ENCODE results near the gene CELSR2. TPM values are rescaled to one million over a fixed set of nuclear protein-coding genes. Genes with fewer than 3 reads are reported as not detected.
"Not testable (repeated sequence)": the region's sequence is repeated elsewhere in the genome, so short reads cannot be mapped to it uniquely, and the experiment has no call there.

Gene CELSR2
- total and polyA plus RNA-seq, 9 donors: 0.90 to 17.1 (median 3.1) TPM

DNA sequence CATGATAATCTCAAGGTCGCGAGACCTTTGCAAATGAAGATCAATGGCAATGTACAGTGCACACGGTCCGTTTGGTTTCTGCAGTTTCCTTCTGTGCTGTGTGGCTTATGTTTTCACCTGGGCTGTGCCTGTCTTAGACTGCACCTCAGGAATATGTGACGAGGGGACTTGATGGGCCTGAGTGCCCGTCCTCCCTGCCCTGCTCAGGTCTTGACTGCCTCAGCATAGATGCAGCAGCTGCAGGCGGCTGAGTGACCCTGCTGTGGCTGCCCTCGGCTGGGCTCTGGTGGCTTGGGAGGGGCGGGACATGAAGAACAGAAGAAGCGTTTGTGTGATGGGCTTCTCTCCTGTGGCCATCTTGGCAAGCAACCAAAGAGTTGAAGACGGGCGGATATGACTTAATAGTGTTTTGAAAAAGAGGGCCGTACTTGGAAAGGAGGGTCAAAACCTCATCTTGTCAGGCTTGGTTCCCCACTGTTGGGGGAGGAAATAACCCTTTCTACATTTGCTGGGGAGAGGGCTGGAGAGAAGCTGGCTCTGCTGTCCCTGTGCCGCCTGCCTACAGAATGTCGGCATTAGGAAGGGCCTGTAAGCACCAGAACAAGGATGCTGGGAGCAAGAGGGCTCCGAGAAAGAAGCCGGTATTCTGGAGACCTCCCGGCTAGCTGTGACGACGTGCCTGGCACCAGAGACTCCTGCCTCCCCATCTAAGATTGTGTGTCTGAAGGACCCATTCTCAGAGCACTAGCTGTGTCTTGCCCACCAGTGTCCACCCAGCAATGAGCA lies 50.4 kb downstream of the CELSR2 start:
- TF ChIP-seq EP300 (IDR thresholded peaks at IDR 0.05) (no peak), POLR2A (IDR thresholded peaks at IDR 0.05) (no peak)
- TF ChIP-seq, protein P1, sequence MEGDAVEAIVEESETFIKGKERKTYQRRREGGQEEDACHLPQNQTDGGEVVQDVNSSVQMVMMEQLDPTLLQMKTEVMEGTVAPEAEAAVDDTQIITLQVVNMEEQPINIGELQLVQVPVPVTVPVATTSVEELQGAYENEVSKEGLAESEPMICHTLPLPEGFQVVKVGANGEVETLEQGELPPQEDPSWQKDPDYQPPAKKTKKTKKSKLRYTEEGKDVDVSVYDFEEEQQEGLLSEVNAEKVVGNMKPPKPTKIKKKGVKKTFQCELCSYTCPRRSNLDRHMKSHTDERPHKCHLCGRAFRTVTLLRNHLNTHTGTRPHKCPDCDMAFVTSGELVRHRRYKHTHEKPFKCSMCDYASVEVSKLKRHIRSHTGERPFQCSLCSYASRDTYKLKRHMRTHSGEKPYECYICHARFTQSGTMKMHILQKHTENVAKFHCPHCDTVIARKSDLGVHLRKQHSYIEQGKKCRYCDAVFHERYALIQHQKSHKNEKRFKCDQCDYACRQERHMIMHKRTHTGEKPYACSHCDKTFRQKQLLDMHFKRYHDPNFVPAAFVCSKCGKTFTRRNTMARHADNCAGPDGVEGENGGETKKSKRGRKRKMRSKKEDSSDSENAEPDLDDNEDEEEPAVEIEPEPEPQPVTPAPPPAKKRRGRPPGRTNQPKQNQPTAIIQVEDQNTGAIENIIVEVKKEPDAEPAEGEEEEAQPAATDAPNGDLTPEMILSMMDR (IDR thresholded peaks at IDR 0.05): no peak
- no peaks in the 10 kb centered on the region for H3K36me3 ChIP-seq
- peaks cover 1% of the 10 kb centered on the region for H3K4me1 ChIP-seq (ENCODE audit: insufficient read depth)
- H3K27ac ChIP-seq: no peak overlapping the region
- intact Hi-C loops (cut with DNase I): no loop called here
- no peaks in the 10 kb centered on the region for H3K9me3 ChIP-seq
- WGBS, 3 donors: 61 to 69% (median 65%) methylated on average over 20 of the region's 20 CpGs
- H3K27me3 ChIP-seq: no peaks in the 10 kb centered on the region
- DNase-seq: no peak
- no peak overlapping the region for H3K4me3 ChIP-seq

DNA sequence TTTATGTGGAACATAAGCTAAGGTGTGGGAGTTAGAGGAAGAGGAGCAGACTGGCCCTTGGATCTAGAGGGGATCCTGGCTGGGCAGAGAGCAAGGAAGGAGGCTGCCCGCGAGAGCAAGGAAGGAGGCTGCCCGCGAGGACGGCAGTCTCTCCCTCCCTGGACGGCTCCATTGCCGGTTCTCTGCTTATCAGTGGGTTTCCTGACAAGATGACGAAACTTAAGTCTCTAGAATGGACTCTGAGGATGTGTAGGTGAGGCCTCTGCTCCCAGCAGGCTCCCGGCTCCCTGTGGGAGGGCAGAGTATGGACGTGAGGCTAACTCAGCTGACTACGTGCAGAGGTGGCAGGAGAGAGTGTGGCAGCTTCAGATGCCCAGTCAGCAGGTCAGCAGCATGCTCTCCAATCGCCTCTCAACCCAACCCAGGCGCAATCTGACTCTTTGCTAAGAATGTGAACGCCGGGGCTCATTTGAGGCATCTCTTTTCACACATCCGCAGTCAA lies 51.4 kb downstream of the CELSR2 start:
- no peaks in the 10 kb centered on the region for H3K9me3 ChIP-seq
- H3K4me1 ChIP-seq (ENCODE audit: insufficient read depth): peaks cover 1% of the 10 kb centered on the region
- no peaks in the 10 kb centered on the region for H3K27me3 ChIP-seq
- 70 to 84% (median 75%) methylated on average over 16 of the region's 16 CpGs for WGBS, 3 donors
- intact Hi-C loops (cut with DNase I): no loop called here
- no peak overlapping the region for H3K4me3 ChIP-seq
- no peak for DNase-seq
- no peak for TF ChIP-seq POLR2A (IDR thresholded peaks at IDR 0.05)
- TF ChIP-seq, protein P1 (IDR thresholded peaks at IDR 0.05): no peak
- TF ChIP-seq EP300 (IDR thresholded peaks at IDR 0.05): no peak
- no peak overlapping the region for H3K27ac ChIP-seq
- H3K36me3 ChIP-seq: no peaks in the 10 kb centered on the region

DNA sequence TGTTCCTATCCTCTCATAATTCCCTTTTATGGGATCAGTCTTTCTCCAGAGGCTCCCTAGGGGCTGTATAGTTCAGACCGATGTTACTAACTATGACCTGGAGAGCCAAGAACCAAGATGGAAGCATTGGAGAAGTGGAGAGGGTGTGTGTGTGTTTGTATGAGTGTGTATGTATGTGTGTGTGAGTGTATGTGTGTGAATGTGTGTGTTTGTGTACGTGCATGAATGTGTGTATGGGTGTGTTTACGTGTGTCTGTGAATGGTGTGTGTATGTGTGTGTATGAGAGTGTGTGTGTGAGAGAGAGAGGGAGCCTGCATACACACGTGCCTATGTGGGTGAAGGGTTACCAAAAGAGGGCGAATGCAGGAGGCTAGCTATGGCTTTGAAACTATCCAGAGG lies 52.5 kb downstream of the CELSR2 start:
- Histone ChIP-seq H3K27ac (no peak overlapping the region), H3K36me3 (no peaks in the 10 kb centered on the region), H3K4me1 (ENCODE audit: insufficient read depth) (peaks cover 1% of the 10 kb centered on the region), H3K4me3 (no peak overlapping the region), H3K27me3 (no peaks in the 10 kb centered on the region), H3K9me3 (no peaks in the 10 kb centered on the region)
- TF ChIP-seq EP300 (IDR thresholded peaks at IDR 0.05) (no peak), POLR2A (IDR thresholded peaks at IDR 0.05) (no peak)
- TF ChIP-seq, protein P1 (IDR thresholded peaks at IDR 0.05): no peak
- WGBS, 3 donors: 82 to 85% (median 84%) methylated on average over 5 of the region's 5 CpGs
- intact Hi-C loops (cut with DNase I): no loop called here
- DNase-seq: no peak

DNA sequence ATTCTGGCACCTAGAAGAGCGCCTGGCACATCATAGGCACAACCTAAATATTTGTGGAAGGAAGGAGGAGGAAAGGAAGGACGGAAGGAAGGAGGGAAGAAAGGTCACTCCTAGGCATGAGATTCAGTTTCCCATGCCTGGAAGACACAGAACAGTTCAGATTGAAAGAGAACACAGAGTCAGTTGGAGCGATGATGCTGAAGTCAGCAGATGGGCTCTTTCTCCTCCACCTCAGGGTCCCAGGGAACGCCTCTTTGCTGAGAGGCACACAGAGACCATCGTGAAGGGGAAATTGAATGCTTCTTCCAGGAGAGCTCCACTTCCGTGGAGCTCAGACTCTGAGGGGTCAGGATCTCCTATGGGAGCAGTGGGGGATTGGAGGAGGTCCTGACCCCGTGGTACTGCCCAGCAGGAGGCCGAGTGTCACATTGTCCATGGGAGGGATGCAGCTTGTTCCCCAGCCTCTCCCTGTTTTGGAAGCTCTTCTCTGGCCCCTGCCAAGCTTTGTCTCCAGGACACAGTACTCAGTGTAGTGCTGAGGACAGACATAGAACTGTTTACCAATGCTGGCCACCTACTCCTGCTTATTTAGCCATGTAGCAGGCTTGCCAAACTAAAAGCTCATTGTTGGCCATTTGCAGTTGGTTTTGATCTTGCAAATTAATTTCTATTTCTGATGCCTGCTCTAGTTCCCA lies 55.0 kb downstream of the CELSR2 start:
- TF ChIP-seq, protein P1 (IDR thresholded peaks at IDR 0.05): no peak
- TF ChIP-seq POLR2A (IDR thresholded peaks at IDR 0.05) (no peak), EP300 (IDR thresholded peaks at IDR 0.05) (no peak)
- H3K4me1 ChIP-seq (ENCODE audit: insufficient read depth): no peaks in the 10 kb centered on the region
- intact Hi-C loops (cut with DNase I): no loop called here

DNA sequence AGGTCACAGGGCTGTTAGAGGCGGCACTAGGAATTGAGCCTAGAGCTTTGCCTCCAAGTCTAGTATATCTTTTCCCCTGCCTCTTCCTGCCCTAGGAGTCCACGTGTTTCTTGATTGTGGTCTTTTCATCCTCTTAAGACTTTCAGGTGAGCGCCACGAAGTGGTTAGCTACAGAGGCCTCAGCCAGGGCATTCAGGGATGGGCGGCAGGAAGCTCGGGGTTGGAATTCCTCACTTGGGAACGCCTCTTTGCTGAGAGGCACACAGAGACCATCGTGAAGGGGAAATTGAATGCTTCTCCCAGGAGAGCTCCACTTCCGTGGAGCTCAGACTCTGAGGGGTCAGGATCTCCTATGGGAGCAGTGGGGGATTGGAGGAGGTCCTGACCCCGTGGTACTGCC lies 56.7 kb downstream of the CELSR2 start:
- H3K27ac ChIP-seq: not testable (repeated sequence)
- 35 to 50% (median 38%) methylated on average over 10 of the region's 10 CpGs for WGBS, 3 donors

More for the DNA sequence above, 55.0 kb downstream of the CELSR2 start:
- no peaks in the 10 kb centered on the region for H3K36me3 ChIP-seq
- DNase-seq: no peak
- 65 to 72% (median 69%) methylated on average over 8 of the region's 8 CpGs for WGBS, 3 donors
- H3K27ac ChIP-seq: no peak overlapping the region
- H3K4me3 ChIP-seq: no peak overlapping the region
- no peaks in the 10 kb centered on the region for H3K27me3 ChIP-seq
- H3K9me3 ChIP-seq: no peaks in the 10 kb centered on the region

More for the DNA sequence above, 56.7 kb downstream of the CELSR2 start:
- intact Hi-C loops (cut with DNase I): loop anchor here in 1 of 4 donors (2.0 kb wide), 1 partner anchor 19 kb away; no protein-coding TSS in a partner anchor
- not testable (repeated sequence) for H3K27me3 ChIP-seq; H3K36me3 ChIP-seq; H3K9me3 ChIP-seq; DNase-seq; H3K4me1 ChIP-seq (ENCODE audit: insufficient read depth); H3K4me3 ChIP-seq
